Skeletal muscle tissue (tissue), 4 donors: ENCODE data around the gene KRTAP29-1. TPM values are rescaled to one million over a fixed set of nuclear protein-coding genes. Genes with fewer than 3 reads are reported as not detected.

ENCODE experiments used
- H3K27ac ChIP-seq: one replicate; pipeline ENCODE4 v1.7.0; 2013; ENCODE audit warnings: mild to moderate bottlenecking, low read depth, low read length, inconsistent platforms
- H3K27me3 ChIP-seq, 3 donors: one replicate each; pipeline ENCODE4 v1.7.0; 2013; ENCODE audit warnings: low read length in 3 of 3; ENCODE audit not compliant: control insufficient read depth in 3 of 3, insufficient read depth in 3 of 3
- H3K36me3 ChIP-seq, 3 donors: one replicate each; pipeline ENCODE4 v1.7.0; 2013; ENCODE audit warnings: low read length in 3 of 3; ENCODE audit not compliant: control insufficient read depth in 3 of 3, insufficient read depth in 3 of 3
- H3K4me1 ChIP-seq, 3 donors: one replicate each; pipeline ENCODE4 v1.7.0; 2013; ENCODE audit warnings: low read length in 3 of 3, mild to moderate bottlenecking in 3 of 3; ENCODE audit not compliant: control insufficient read depth in 3 of 3, insufficient read depth in 3 of 3
- H3K4me3 ChIP-seq, 3 donors: one replicate each; pipeline ENCODE4 v1.7.0; 2013; ENCODE audit warnings: low read length in 3 of 3
- H3K9ac ChIP-seq, 3 donors: one replicate each; pipeline ENCODE4 v1.7.0; 2013; ENCODE audit warnings: low read length in 3 of 3, mild to moderate bottlenecking in 3 of 3, moderate library complexity in 2 of 3, low read depth in 1 of 3
- H3K9me3 ChIP-seq, 3 donors: one replicate each; pipeline ENCODE4 v1.7.0; 2013; ENCODE audit warnings: low read length in 3 of 3; ENCODE audit not compliant: control insufficient read depth in 3 of 3
- total RNA-seq: library from RNA; depleted of rRNA; stranded (reverse); fragments of >200 nt; gene quantifications from one replicate; pipeline ENCODE4 v1.2.3, GENCODE V29; 2014
- donor health status: Osteomylitis.

Gene KRTAP29-1
- total RNA-seq, 1 donor from 2014 or later: not detected

GRCh38 chr17:41302981-41303380 lies 330 bp upstream of the KRTAP29-1 start:
- peaks cover 3 to 52% (median 25%) of the 10 kb centered on the region in 3 donors for H3K27me3 ChIP-seq
- H3K36me3 ChIP-seq: no peaks in the 10 kb centered on the region
- no peak overlapping the region for H3K27ac ChIP-seq
- peaks cover 2 to 4% (median 3%) of the 10 kb centered on the region in 3 donors for H3K4me1 ChIP-seq
- H3K9me3 ChIP-seq: peaks cover 0 to 2% (median 0%) of the 10 kb centered on the region in 3 donors
- H3K4me3 ChIP-seq: no peak overlapping the region
- no peak overlapping the region for H3K9ac ChIP-seq

DNA sequence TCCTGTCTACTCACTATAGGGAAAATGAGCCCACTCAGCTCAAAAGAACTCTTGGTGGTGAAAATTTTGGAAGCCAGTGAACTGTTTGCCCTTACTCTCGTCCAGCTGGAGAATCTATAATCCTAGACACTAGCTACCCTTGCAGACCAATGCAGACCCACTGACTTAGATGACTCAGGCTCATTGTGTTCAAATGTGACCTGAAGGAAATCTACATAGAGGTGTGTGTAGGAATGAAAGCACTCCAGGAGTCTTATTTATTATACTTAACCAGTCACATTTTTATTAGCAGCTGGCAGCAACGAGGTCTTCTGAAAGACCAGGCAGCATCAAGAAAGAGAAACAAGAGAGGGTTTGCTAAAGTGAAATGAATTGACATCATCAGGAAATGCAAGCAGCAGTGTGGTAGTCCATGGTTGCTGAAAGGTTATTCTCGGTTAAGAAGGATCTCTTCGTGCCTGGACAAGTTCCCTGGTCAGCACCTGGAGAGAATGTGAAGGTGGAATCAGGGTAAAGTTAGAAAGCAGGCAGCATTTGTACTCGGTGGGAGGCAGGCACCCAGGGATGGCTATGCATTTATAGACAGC lies 1.4 kb downstream of the KRTAP29-1 start:
- no peaks in the 10 kb centered on the region for H3K36me3 ChIP-seq
- peaks cover 4 to 40% (median 9%) of the 10 kb centered on the region in 3 donors for H3K27me3 ChIP-seq
- no peak overlapping the region for H3K9ac ChIP-seq
- no peaks in the 10 kb centered on the region for H3K4me1 ChIP-seq
- no peak overlapping the region for H3K27ac ChIP-seq
- peaks cover 0 to 2% (median 0%) of the 10 kb centered on the region in 3 donors for H3K9me3 ChIP-seq
- H3K4me3 ChIP-seq: no peak overlapping the region

GRCh38 chr17:41298458-41299135 lies 4.1 kb downstream of the KRTAP29-1 start:
- H3K27me3 ChIP-seq: peaks cover under 1 to 33% (median 4%) of the 10 kb centered on the region in 3 donors
- no peaks in the 10 kb centered on the region for H3K36me3 ChIP-seq

GRCh38 chr17:41296846-41297245 lies 5.8 kb downstream of the KRTAP29-1 start:
- Histone ChIP-seq H3K9ac (no peak overlapping the region), H3K27ac (no peak overlapping the region), H3K4me1 (no peaks in the 10 kb centered on the region), H3K36me3 (no peaks in the 10 kb centered on the region), H3K4me3 (no peak overlapping the region), H3K27me3 (peaks cover 0 to 23% (median 4%) of the 10 kb centered on the region in 3 donors), H3K9me3 (no peaks in the 10 kb centered on the region)

More at GRCh38 chr17:41298458-41299135, 4.1 kb downstream of the KRTAP29-1 start:
- no peak overlapping the region for H3K9ac ChIP-seq
- H3K4me1 ChIP-seq: no peaks in the 10 kb centered on the region
- no peak overlapping the region for H3K4me3 ChIP-seq
- H3K9me3 ChIP-seq: peaks cover 0 to 2% (median 0%) of the 10 kb centered on the region in 3 donors
- no peak overlapping the region for H3K27ac ChIP-seq

DNA sequence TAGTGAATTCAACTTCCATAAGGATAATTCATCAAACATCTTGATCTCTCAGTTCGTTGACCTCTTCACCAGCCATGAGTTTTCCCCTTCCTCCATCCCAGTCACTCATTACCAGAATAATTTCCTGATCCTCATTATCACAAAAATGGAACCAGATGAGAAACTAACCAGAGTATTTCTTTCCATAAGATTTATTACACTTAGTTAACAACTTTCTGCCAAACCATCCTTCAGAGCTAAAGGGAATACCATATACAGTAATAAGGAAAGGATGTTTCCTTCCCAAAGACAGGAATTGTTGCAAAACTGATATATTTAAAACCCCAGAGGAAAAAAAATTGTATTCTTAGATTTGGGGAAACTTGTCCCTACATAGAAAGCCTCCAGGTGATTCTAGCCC lies 8.6 kb downstream of the KRTAP29-1 start:
- H3K4me1 ChIP-seq: no peaks in the 10 kb centered on the region
- H3K27me3 ChIP-seq: peaks cover 0 to 14% (median 4%) of the 10 kb centered on the region in 3 donors
- H3K27ac ChIP-seq: no peak overlapping the region
- H3K4me3 ChIP-seq: no peak overlapping the region
- H3K36me3 ChIP-seq: no peaks in the 10 kb centered on the region
- no peaks in the 10 kb centered on the region for H3K9me3 ChIP-seq
- H3K9ac ChIP-seq: no peak overlapping the region

GRCh38 chr17:41287050-41287449 lies 15.6 kb downstream of the KRTAP29-1 start:
- Histone ChIP-seq H3K9ac (no peak overlapping the region), H3K36me3 (no peaks in the 10 kb centered on the region), H3K27me3 (peaks cover 0 to 7% (median 5%) of the 10 kb centered on the region in 3 donors), H3K4me3 (no peak overlapping the region), H3K27ac (no peak overlapping the region), H3K9me3 (no peaks in the 10 kb centered on the region), H3K4me1 (no peaks in the 10 kb centered on the region)

DNA sequence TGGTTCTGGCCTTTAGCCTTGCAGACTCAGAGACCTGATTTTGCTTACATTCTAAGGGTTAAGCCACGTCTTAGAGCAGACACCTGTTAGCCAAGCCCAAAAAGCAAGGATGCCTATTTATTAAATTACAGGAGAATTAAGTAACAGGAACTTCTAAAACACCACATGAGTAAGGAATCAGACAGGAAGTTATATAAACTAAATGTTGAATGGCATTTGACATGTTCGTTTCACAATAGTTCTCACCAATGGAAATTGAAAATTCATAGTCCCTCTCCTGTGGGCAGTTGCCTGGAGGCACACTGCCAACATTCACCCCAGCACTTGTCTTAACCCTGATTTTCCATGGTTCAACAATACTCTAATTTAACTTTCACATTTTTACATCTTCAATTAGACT lies 18.1 kb downstream of the KRTAP29-1 start:
- no peak overlapping the region for H3K9ac ChIP-seq
- peaks cover 5 to 10% (median 6%) of the 10 kb centered on the region in 3 donors for H3K27me3 ChIP-seq
- H3K27ac ChIP-seq: no peak overlapping the region
- no peaks in the 10 kb centered on the region for H3K4me1 ChIP-seq
- H3K4me3 ChIP-seq: no peak overlapping the region
- peaks cover 0 to 3% (median 0%) of the 10 kb centered on the region in 3 donors for H3K9me3 ChIP-seq
- H3K36me3 ChIP-seq: no peaks in the 10 kb centered on the region

- Histone ChIP-seq H3K27me3 (peaks cover 5 to 10% (median 6%) of the 10 kb centered on the region in 3 donors), H3K4me1 (no peaks in the 10 kb centered on the region), H3K9ac (no peak overlapping the region)
Measured at GRCh38 chr17:41284043-41284442, 18.6 kb downstream of the KRTAP29-1 start.

DNA sequence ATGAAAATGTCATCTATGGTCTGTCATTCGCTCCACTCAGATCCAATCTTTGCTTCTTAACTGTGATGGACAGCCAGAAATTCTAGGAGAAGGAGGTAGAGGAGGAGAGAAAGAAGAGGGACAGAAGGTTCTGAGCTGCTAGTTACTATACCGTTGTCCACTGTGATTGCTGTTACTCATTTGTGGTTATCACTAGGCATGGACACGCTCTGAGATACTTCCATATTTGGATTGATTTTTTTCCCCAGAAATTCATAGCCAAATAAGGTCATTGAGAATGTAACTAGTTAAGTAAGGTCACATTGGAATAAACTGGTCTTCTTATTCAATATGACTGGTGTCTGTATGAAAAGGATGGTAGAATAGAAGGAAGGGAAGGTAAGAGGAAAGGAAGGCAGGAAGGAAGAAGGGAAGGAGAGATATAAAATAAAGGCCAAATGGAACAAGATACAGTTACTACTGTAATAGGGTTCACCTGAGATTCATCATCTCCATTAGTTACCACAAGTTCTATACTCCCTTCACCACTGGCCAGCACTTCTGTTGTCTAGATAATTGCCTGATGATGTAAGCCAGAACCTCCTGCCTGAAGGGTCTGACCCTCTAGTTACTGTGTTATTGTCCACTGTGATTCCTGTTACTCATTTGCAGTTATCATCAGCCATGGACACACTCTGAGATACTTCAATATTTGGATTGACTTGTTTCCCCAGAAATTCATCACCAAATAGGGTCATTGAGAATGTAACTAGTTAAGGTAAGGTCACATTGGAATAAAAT lies 24.3 kb downstream of the KRTAP29-1 start:
- H3K27ac ChIP-seq: no peak overlapping the region
- H3K4me3 ChIP-seq: no peak overlapping the region
- peaks cover 0 to 3% (median 0%) of the 10 kb centered on the region in 3 donors for H3K9me3 ChIP-seq
- H3K9ac ChIP-seq: no peak overlapping the region
- peaks cover 2 to 11% (median 9%) of the 10 kb centered on the region in 3 donors for H3K27me3 ChIP-seq
- H3K36me3 ChIP-seq: no peaks in the 10 kb centered on the region
- H3K4me1 ChIP-seq: no peaks in the 10 kb centered on the region

More at GRCh38 chr17:41284043-41284442, 18.6 kb downstream of the KRTAP29-1 start:
- Histone ChIP-seq H3K36me3 (no peaks in the 10 kb centered on the region), H3K27ac (no peak overlapping the region), H3K9me3 (peaks cover 0 to 3% (median 0%) of the 10 kb centered on the region in 3 donors), H3K4me3 (no peak overlapping the region)
